ENCODE results near the gene CLINT1. TPM values are rescaled to one million over a fixed set of nuclear protein-coding genes. Genes with fewer than 3 reads are reported as not detected.

Gene CLINT1
- total RNA-seq, 1 experiment from 2014 or later = 35.6 TPM

DNA sequence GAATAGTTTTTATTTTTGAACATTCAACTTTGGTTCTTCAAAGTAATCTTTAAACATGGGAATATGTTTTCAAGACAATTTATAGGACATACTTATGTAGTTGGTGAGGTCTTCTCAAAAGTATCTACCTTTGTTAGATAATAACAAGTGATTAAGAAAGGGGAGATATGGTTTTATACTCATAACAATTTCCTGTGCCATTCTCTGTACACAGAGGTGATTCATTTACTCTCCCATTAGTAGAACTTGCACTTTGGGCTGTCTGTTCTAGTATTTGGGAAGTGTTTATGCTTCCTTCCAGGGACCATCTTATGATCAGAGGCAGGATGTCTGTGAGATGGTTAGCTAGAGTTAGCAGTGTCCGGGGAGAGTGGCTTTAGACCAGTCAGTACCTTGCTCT, 100.2 kb downstream of the CLINT1 start:
- DNase-seq (ENCODE audit: low read depth) = no peak

DNA sequence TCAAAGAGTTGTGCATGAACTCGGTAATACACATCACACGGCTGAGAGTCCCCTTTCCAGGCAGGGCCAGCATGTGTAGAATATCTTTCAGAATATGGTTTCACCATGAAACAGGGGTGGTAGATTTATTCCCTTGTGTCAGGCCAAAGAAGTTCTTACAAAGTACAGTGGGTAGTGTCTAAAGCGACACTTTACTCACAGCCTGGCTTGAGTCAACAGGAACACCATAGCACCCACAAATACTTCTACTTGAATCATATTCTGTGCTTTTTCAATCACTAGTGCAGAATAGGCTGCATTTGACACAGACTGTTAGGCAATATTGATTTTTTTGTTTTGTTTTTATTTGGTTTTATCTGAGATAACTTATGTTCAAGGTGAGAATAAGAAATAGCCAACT, 102.8 kb downstream of the CLINT1 start:
- DNase-seq (ENCODE audit: low read depth) = no peak

DNA sequence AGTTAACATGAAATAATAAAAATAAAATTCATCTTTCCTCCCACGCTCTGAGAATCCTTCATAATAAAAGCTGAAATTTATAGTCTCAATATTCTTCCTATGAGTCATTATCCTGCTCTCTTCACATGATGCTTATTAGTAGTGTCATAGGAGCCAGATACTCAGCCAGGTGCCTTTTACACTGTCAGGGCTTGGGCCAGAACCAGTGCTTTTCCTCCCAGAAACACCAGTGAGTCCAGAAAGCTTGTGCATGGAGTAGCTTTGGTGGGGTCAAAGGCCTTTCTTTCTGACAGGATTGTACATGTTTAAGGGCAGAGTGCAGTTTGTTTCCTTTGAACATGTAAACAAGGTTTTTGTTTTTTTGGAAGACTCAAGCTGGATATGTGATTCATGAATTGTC, 108.6 kb downstream of the CLINT1 start:
- no peak for DNase-seq (ENCODE audit: low read depth)

DNA sequence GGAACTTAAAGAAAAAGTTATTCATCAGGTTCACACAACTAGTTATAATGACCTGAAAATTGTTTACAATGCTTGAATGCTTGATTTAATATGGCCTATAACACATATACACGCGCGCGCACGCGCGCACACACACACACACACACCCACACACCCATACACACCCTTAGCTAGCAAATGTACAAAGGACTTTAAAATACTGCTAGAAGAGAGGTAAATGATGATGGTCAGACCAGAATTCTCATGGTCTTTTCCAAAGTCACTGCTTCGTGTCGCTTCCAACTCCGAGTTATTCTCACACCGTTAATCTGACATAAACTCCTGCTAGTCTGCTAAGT, 109.5 kb downstream of the CLINT1 start:
- DNase-seq (ENCODE audit: low read depth) = no peak

DNA sequence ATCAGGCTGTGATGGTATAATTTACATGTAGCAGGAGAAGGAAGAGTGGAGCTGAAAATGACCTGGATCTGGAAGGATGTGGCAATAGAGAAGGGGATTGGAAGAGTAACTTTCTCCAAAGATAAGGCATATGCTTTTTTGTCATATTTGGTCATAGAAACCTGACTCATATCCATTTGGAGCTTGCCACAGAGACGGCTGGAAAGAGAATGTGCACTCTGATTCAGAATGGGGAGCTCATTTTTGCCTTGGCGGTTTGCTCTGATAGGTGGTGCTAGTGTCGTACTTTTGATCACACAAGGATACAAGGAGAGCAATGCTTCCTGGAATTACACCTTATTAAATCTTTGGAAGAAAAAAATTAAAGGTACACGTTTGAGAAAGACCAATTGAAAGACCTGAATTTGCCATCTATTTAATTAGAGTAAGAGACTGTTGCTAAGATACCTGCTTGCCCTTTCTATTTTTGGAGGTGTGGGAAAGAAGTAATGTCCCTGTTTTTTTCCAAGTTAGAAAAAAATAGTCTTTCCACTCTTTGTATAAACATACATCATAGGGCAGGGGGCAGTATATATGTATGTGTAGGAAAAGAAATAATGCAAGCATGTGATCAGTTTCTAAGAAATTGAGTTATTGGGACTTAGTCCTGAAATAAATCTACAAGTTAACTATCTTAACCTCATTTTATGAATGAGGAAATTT, 110.0 kb downstream of the CLINT1 start:
- peak; percentile 67 for DNase-seq (ENCODE audit: low read depth)

DNA sequence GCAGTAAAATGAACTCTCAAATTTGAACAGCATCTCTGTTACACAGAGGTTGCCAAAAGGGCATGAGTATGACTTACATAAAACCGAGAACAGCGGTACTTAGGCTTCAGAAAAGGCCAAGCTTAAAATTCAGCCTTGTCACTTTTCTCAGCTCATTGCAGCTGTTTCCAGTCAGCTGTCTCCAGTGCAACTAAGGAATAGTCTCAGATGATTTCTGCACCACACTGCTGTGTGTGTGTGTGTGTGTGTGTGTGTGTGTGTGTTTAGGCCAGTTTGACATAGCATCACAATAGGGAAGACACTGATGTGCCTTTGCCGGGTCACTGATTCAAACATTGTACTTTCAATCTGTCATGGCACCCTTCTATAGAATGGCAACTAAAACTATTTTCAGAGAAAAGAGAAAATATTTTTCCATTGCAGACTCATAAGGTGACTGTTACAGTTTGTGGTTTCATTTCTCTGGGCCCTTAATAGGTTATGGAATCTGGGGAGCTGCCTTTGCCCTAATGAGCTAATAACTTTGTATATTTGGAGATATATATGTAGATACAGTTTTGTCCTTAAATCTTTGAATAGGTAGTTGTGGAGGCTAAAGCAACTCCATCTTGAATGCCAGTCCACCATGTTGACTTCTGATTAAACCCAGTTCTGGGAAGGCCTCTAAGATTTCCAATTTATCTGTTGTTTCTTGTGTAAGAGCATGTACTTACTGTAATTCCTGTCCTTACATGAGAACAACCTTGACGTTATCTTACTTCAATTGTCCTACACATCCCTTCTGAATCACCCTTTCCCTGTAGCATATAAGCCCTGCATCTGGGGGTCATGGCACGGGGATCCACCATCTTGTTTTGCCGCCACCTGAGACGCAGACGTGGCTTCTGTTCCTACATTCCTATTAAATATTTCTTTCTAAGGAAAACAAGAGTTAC, 110.9 kb downstream of the CLINT1 start:
- DNase-seq (ENCODE audit: low read depth) = no peak

DNA sequence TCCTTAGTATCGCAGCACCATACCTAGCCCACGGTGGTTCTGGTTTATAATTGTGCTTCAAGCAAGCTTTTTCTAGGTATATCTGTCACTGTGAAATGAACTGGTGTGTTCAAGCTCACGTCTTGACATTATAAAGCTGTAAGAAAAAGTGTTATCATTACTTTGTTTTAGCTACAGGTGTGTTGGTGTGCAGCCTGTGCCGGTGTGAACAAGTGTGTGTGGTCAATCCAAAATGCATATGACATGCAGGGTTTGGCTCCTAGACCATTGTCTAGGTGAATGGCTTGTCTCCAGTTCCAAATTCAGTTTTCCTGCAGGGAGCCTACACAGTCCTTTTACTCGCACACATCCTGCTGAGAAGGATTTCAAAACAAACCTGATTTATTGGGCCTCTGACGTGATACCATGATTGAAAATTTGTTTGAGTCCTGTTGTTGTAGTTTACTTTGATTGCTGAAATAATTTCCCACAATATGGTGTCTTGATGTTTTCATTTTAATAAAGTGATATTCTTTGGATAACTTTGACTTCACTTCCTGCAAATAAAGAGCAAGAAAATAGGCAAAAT, 111.7 kb downstream of the CLINT1 start:
- no peak for DNase-seq (ENCODE audit: low read depth)

DNA sequence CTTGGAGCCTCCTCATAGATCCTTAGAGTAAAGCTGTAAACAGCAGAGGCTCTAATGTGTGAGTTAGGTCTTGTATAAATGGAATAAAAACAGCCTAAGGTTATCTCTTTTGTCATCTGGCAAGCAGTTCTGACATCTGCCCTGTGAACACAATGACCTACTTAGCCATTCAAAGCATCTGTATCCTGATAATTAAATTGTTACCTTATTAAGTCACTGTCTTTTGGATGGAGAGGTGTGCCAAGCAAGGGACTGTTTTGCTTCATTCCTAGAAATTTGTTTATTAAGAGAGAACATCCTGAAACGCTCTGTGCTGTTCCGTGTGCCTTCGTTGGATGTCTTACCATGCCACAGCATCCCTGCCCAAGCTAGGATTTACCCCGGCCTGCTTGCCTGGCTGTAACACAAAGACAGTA, 113.9 kb downstream of the CLINT1 start:
- DNase-seq (ENCODE audit: low read depth) = no peak

DNA sequence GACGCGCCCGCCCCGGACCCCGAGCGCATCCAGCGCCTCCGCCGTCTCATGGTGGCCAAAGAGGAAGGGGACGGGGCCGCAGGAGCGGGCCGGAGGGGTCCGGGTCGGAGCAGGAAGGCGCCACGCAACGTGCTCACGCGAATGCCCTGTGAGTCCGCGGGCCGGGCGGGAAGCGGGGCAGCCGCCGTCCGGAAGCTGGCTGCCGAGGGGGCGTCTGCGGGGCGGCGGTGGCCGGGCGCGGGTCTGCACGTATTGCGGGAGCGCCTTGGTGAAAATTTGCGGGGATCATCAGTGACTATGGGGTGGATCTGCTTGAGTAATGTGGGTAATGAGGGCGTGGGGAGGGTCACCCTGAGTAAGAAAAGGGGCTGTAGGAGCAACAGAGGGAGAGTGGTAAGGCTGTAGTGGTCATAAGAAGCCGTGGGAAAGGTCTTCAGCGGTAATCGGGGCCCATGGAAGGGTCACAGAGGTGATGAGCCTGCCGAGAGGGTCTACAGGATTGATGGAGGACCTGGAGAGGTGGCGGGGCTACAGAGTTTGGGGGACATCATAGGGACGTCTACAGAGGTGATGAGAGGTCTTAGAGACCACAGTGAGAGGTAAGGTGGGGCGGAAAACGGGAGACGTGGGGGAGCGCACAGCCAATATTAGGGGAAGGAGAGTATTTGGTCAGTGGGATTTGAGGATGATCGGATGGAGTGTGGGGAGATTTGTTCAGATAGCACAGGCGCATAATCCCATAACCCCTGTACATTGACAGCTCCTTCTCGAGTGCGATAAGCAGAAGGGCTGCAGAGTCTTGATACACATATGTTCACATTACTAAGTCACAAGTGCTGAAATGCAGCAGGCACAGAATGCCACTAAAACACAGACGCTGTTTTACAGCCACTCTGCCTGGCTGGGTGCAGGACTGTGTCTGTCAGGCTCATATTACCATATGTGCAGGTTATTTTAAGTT, 114.6 kb downstream of the CLINT1 start:
- no peak for DNase-seq (ENCODE audit: low read depth)

DNA sequence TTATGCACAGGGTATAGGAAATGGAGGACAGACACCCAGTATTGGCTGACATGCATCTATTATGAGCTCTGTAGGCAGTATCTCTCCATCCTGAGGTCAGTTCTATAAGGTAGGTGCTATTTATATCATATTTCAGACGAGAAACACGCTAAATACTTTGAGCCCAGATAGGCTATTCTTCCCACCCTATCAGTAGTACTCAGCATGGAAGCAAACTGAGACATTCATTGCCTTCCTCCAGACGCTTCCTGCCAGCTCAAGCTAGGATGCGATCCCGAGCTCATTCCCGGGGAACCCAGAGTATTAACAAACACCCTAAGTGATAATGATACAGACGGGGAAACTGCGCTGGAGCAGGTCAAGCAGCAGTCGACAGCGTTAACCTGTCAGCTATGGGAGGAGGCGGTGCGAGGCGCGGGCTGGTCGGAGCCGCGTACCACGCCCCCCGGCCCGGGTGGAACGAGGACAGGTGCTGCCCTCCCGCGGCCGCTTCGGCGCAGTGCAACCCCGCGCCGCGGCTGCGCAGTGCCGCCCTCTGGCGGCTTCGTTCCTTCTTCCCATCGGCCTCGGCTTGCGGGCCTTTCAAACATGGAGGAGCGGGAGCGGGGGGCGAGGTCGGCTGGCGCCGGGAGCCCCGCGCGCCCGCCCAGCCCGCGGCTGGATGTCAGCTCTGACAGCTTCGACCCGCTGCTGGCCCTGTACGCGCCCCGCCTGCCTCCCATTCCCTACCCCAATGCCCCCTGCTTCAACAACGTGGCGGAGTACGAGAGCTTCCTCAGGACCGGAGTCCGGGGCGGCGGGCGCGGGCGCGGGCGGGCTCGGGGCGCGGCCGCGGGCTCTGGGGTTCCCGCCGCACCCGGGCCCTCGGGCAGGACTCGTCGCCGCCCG, 115.5 kb downstream of the CLINT1 start, which contains the start of gene LSM11:
Gene LSM11, plus strand, starts transcription at position 550 of the 888 bp plus-strand sequence. Its CDS starts 39 bp downstream, at position 589.
- peak; percentile 69 for DNase-seq (ENCODE audit: low read depth)

DNA sequence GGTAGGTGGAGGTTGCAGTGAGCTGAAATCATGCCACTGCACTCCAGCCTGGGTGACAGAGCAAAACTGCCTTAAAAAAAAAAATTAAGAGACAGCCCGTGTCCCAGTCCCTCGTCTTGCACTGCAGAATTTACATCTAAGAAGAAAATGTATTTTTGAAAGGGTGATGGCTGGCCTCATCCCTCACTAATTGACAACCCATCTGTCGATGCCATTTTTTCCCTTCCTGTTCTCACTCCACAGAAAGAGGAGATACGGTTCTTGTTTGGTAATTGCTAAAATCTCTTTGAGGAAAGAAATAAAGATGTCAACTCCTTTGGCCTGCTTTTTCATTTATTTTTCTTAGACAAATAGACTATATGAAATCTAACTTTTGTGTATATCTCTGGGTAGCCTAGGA, 117.8 kb downstream of the CLINT1 start:
- DNase-seq (ENCODE audit: low read depth) = no peak

DNA sequence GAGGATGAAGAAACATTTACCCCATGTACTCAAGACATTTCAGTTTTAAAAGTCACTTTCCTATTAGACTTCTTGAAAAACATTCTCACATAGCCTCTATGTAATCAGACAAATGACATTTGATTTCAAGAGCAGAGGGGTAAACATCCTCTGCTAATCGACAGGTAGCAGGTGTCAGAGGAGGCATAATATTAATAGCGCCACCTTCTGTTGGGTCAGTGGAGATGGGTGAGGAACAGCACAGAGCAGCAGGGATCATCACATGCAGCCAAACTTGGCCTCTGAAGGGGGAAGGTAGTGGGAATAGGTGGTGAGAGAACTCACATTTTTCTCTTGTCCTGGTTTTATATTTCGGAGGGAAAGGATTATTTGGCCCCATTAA, 118.7 kb downstream of the CLINT1 start:
- no peak for DNase-seq (ENCODE audit: low read depth)

DNA sequence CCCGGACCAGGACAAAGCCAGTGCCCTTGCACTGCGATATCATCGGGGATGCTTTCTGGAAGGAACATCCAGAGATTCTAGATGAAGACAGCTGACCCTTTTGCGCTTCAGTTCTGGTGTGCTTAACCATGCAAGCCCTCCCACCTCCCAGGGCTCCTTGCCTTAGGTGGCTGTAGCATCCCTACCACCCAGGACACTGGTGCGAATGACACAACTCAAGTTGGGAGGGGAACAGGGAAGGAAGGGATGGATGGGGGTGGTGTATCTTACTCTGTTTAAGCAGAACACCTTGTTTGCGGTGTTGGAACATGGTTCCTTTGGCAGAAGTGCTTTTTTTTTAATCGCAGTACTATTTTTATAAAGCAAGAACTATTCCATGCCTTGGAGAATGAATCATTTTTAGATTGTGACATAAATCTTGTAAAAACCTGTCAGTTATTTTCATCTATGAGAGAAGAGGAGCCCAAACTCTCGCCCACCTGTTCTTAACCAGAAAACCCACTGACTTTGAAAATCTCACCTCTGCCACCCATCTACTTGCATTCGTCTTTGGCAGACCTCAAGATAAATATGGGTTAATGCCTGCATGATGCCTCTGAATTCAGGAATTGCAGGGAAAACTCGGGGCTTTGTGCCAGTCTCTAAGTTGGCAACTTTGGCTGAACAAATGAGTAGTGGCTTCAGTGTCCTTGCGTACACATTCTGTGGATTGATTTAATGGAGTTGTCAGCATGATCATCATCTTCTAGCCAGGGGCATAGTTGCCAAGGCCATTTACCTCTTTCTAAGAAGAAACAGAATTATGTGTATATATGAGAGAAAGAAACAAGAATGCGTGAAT, 119.3 kb downstream of the CLINT1 start:
- no peak for DNase-seq (ENCODE audit: low read depth)

DNA sequence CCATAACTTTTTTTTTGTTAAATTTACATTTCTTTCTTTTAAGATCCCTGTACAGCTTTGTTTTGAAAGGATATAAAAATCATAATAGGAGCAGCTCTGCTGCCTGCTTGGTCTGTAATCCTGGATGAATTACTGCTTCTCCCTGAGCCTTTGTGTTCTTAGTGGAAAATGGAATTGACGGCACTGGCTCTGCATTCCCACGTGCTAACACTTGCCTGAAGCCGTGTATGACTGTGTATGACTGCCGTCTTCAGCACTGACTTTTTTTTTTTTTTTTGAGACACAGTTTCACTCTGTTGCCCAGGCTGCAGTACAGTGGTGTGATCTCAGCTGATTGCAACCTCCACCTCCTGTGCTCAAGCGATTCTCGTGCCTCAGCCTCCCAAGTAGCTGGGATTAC, 123.0 kb downstream of the CLINT1 start:
- DNase-seq (ENCODE audit: low read depth) = no peak

Other genes with a start within 250 kb of the CLINT1 start
- not detected in 2 replicates for gene SOX30, start 206.7 kb downstream of the CLINT1 start, total RNA-seq (2014; rRNA removed; shearing (Covaris generic))
- gene C5orf52, start 187.6 kb downstream of the CLINT1 start, total RNA-seq (2014; rRNA removed; shearing (Covaris generic)) = not detected in 2 replicates
- 17.3 and 21.7 TPM in 2 replicates for gene THG1L, start 127.7 kb downstream of the CLINT1 start, total RNA-seq (2014; rRNA removed; shearing (Covaris generic))
- 2.3 and 2.4 TPM in 2 replicates for gene LSM11, start 115.4 kb downstream of the CLINT1 start, total RNA-seq (2014; rRNA removed; shearing (Covaris generic))